B cell (primary cell): ENCODE measurements around the gene SRRD. TPM values are rescaled to one million over a fixed set of nuclear protein-coding genes. Genes with fewer than 3 reads are reported as not detected.

Experiments
- ATAC-seq: fragments of 200-7000 bp; cut with Tn5 transposase; one replicate; pipeline ENCODE4 v1.10.0; 2021; ENCODE audit warnings: low read depth, mild to moderate bottlenecking, moderate number of reproducible peaks, moderate library complexity
- CTCF ChIA-PET: fragments of 350-600 bp; sonication (Branson Sonifier 250); formaldehyde crosslinking; loops from one replicate; lab custom pipeline; 2021; ENCODE audit warnings: antibody characterized with exemption, inconsistent platforms; lab: Charles Lee
- POLR2A ChIA-PET: fragments of 350-600 bp; sonication (Branson Sonifier 250); formaldehyde crosslinking; loops from one replicate; lab custom pipeline; 2021; ENCODE audit warnings: antibody characterized with exemption; lab: Charles Lee
- DNase-seq: peaks from one replicate; pipeline ENCODE4 v3.0.0; 2013
- H2AFZ ChIP-seq: 2 replicates; pipeline ENCODE4 v1.6.1; 2012; ENCODE audit warnings: mild to moderate bottlenecking, low read depth, low read length; ENCODE audit not compliant: insufficient read depth, poor library complexity, severe bottlenecking
- H3K27ac ChIP-seq, 2 donors: 1 replicate in 1 of 2; 2 replicates in 1 of 2; pipeline ENCODE4 v1.5.1; 2012 to 2013; ENCODE audit warnings: low read length in 2 of 2, mild to moderate bottlenecking in 2 of 2, moderate library complexity in 1 of 2
- H3K27me3 ChIP-seq, 4 experiments: fragments of 200-600 bp in 1 of 4; sonication (generic) in 1 of 4; replicated peaks in 1 of 4; 1 replicate in 2 of 4; 2 replicates in 2 of 4; pipeline versions ENCODE4 v1.6.1 to v1.7.0; 2013 to 2016; ENCODE audit warnings: low read length in 3 of 4, mild to moderate bottlenecking in 2 of 4, mixed read lengths in 1 of 4, moderate library complexity in 1 of 4; ENCODE audit not compliant: insufficient read depth in 4 of 4, control insufficient read depth in 3 of 4; ENCODE audit errors: control extremely low read depth in 1 of 4
- H3K36me3 ChIP-seq, 2 experiments: replicated peaks in 1 of 2; 1 replicate in 1 of 2; 2 replicates in 1 of 2; pipeline versions ENCODE4 v1.6.1 to v1.7.1; 2013; ENCODE audit warnings: low read length in 1 of 2; ENCODE audit not compliant: insufficient read depth in 2 of 2, control insufficient read depth in 1 of 2; ENCODE audit errors: control extremely low read depth in 1 of 2, extremely low read depth in 1 of 2
- H3K4me1 ChIP-seq, 2 donors: fragments of 200-600 bp in 1 of 2; sonication (generic) in 1 of 2; 1 replicate in 1 of 2; 2 replicates in 1 of 2; pipeline versions ENCODE4 v1.5.1 to v1.6.1; 2013 to 2017; ENCODE audit warnings: low read length in 2 of 2; ENCODE audit not compliant: control insufficient read depth in 2 of 2, insufficient read depth in 2 of 2
- H3K4me2 ChIP-seq: replicated peaks from 2 replicates; pipeline ENCODE3; 2012; ENCODE audit warnings: mild to moderate bottlenecking, low read depth, low read length; ENCODE audit not compliant: poor library complexity, severe bottlenecking
- H3K4me3 ChIP-seq, 5 experiments: fragments of 200-600 bp in 1 of 5; sonication (generic) in 1 of 5; 1 replicate in 3 of 5; 2 replicates in 2 of 5; pipeline versions ENCODE4 v1.5.1 to v1.7.0; 2011 to 2016; ENCODE audit warnings: low read length in 4 of 5, mild to moderate bottlenecking in 4 of 5, low read depth in 2 of 5, control low read depth in 1 of 5, moderate library complexity in 1 of 5; ENCODE audit not compliant: insufficient read depth in 1 of 5; ENCODE audit errors: control extremely low read depth in 1 of 5, extremely low read depth in 1 of 5
- H3K79me2 ChIP-seq: fragments of 200-600 bp; sonication (generic); one replicate; pipeline ENCODE4 v1.6.0; 2016; ENCODE audit warnings: low read length; ENCODE audit not compliant: control insufficient read depth, insufficient read depth
- H3K9ac ChIP-seq: fragments of 200-600 bp; sonication (generic); 2 replicates; pipeline ENCODE4 v1.6.1; 2017; ENCODE audit warnings: mild to moderate bottlenecking, low read length, moderate library complexity
- H3K9me3 ChIP-seq, 3 donors: one replicate each; pipeline versions ENCODE4 v1.6.1 to v1.7.1; 2013; ENCODE audit warnings: low read length in 2 of 3; ENCODE audit not compliant: control insufficient read depth in 2 of 3, insufficient read depth in 1 of 3; ENCODE audit errors: control extremely low read depth in 1 of 3
- H4K20me1 ChIP-seq: 2 replicates; pipeline ENCODE4 v1.6.0; 2012; ENCODE audit warnings: mild to moderate bottlenecking, low read length; ENCODE audit not compliant: insufficient read depth, control insufficient read depth, poor library complexity, severe bottlenecking
- H3K27ac Mint-ChIP-seq: one replicate; pipeline ENCODE4 v1.8.0; 2021; ENCODE audit warnings: mixed read lengths
- H3K27me3 Mint-ChIP-seq: one replicate; pipeline ENCODE4 v1.8.0; 2021; ENCODE audit warnings: mixed read lengths
- H3K4me1 Mint-ChIP-seq: one replicate; pipeline ENCODE4 v1.8.0; 2021; ENCODE audit warnings: mixed read lengths
- H3K4me3 Mint-ChIP-seq: one replicate; pipeline ENCODE4 v1.8.0; 2021; ENCODE audit warnings: mixed read lengths
- H3K9me3 Mint-ChIP-seq: one replicate; pipeline ENCODE4 v1.8.0; 2022; ENCODE audit warnings: mixed read lengths; ENCODE audit not compliant: insufficient read depth
- CTCF ChIP-seq: fragments of 200-600 bp; IDR thresholded peaks from one replicate; pipeline ENCODE4 v1.8.0; 2022; ENCODE audit warnings: antibody characterized with exemption, mild to moderate bottlenecking
- EZH2 ChIP-seq: IDR thresholded peaks from 2 replicates; pipeline ENCODE4 v1.6.1; 2012; ENCODE audit warnings: borderline replicate concordance, low read depth, mild to moderate bottlenecking, moderate library complexity, low read length; ENCODE audit not compliant: insufficient read depth, poor library complexity, severe bottlenecking
- WGBS: methylation state at CpG from one replicate; pipeline ENCODE4 v1.1.5; 2013; ENCODE audit warnings: missing lambda C conversion rate; ENCODE audit not compliant: insufficient coverage; 5-methylcytosine and 5-hydroxymethylcytosine counted together
- intact Hi-C: fragments of 100-400 bp; cut with micrococcal nuclease; formaldehyde crosslinking; loops from one replicate; pipeline ENCODE4 v1.10.0; 2022
- polyA plus RNA-seq: library from polyadenylated mRNA; depleted of rRNA; stranded (reverse); fragments of >200 nt; gene quantifications from 2 replicates; pipeline ENCODE4 v1.2.3, GENCODE V29; 2012
- total RNA-seq, 2 donors: library from RNA; stranded (reverse); fragments of 120-200 nt in 1 of 2; gene quantifications; 1 replicate in 1 of 2; 2 replicates in 1 of 2; pipeline versions ENCODE4 v1.2.3 to v1.2.4, GENCODE V29; 2013 to 2022

The SRRD gene
- total and polyA plus RNA-seq, 2 donors (not counting 1 experiment from before 2014, with no cell fraction given) = 7.8 to 19.2 TPM

GRCh38 chr22:26482161-26482560 is 1.5 kb upstream of the SRRD start:
- ChIA-PET CTCF (interaction anchor here (0.7 to 2.0 kb wide), 8 partner anchors 11 to 190 kb away, joined by 3 to 8 read pairs (median 3); no protein-coding TSS in a partner anchor), POLR2A (interaction anchor here (0.6 kb wide), 1 partner anchor 182 kb away, joined by 3 read pairs; no protein-coding TSS in a partner anchor)
- intact Hi-C loops = no loop called here
- no peak for DNase-seq
- no peak overlapping the region for H3K9ac ChIP-seq
- no peak overlapping the region for H3K4me2 ChIP-seq
- H3K27me3 ChIP-seq = no peaks in the 10 kb centered on the region
- no peaks in the 10 kb centered on the region for H4K20me1 ChIP-seq
- peaks cover 53% of the 10 kb centered on the region for H3K79me2 ChIP-seq
- peak overlapping the region; percentile 72 to 90 for H3K27ac ChIP-seq
- no peaks in the 10 kb centered on the region for H3K9me3 Mint-ChIP-seq
- TF ChIP-seq EZH2 = no peak
- peak overlapping the region; percentile 97 for H3K27ac Mint-ChIP-seq
- H3K4me3 ChIP-seq = no peak overlapping the region
- ATAC-seq = no peak
- no peak overlapping the region for H2AFZ ChIP-seq
- WGBS = 53% methylated on average over 2 of the region's 5 CpGs
- H3K4me3 Mint-ChIP-seq = peak overlapping the region; percentile 94
- H3K4me1 ChIP-seq = peaks cover 50 to 61% of the 10 kb centered on the region in 2 donors
- no peaks in the 10 kb centered on the region for H3K27me3 Mint-ChIP-seq
- peaks cover 78% of the 10 kb centered on the region for H3K4me1 Mint-ChIP-seq
- H3K9me3 ChIP-seq = no peaks in the 10 kb centered on the region
- peaks cover 0 to 9% of the 10 kb centered on the region in 2 experiments for H3K36me3 ChIP-seq

GRCh38 chr22:26483043-26483438 is 636 bp upstream of the SRRD start:
- DNase-seq (no peak), ATAC-seq (no peak)
- peak overlapping the region; percentile 83 for H2AFZ ChIP-seq
- ChIA-PET POLR2A (interaction anchor here (0.5 to 2.1 kb wide), 8 partner anchors 14 to 190 kb away, joined by 3 to 8 read pairs (median 4); partner anchors contain the start of gene TFIP11), CTCF (interaction anchor here (1.0 to 2.0 kb wide), 7 partner anchors 10 to 189 kb away, joined by 4 to 8 read pairs (median 7); no protein-coding TSS in a partner anchor)
- no peaks in the 10 kb centered on the region for H4K20me1 ChIP-seq
- intact Hi-C loops = loop anchor here (1.0 kb wide), 5 partner anchors 29 to 189 kb away; partner anchors contain the start of genes TFIP11 and TPST2
- peaks cover 71% of the 10 kb centered on the region for H3K4me1 Mint-ChIP-seq
- WGBS = 5% methylated on average over 6 of the region's 7 CpGs
- H3K4me3 Mint-ChIP-seq = peak overlapping the region; percentile 94
- TF ChIP-seq CTCF (no peak), EZH2 (no peak)
- H3K36me3 ChIP-seq = peaks cover 0 to 7% of the 10 kb centered on the region in 2 experiments
- no peaks in the 10 kb centered on the region for H3K9me3 Mint-ChIP-seq
- peak overlapping the region; percentile 97 for H3K27ac Mint-ChIP-seq
- H3K4me2 ChIP-seq = peak overlapping the region; percentile 86
- peak overlapping the region; percentile 70 to 96 (median 75) for H3K4me3 ChIP-seq
- no peaks in the 10 kb centered on the region for H3K27me3 ChIP-seq
- H3K27me3 Mint-ChIP-seq = no peaks in the 10 kb centered on the region
- H3K27ac ChIP-seq = peak overlapping the region; percentile 90 to 98
- no peaks in the 10 kb centered on the region for H3K9me3 ChIP-seq
- peaks cover 50 to 61% of the 10 kb centered on the region in 2 donors for H3K4me1 ChIP-seq
- peak overlapping the region; percentile 94 for H3K9ac ChIP-seq
- H3K79me2 ChIP-seq = peaks cover 44% of the 10 kb centered on the region
